OCI-LY3 (cell line): ENCODE results near the gene PTCSC3.

Experiments
- H2AFZ ChIP-seq: fragments of 200-600, 300-600 bp; shearing (Covaris generic); 2 replicates; pipeline ENCODE4 v1.6.0; 2014; ENCODE audit warnings: antibody characterized with exemption, low read depth, low read length
- H3K27ac ChIP-seq: fragments of 200-600, 300-600 bp; sonication (generic); 2 replicates; pipeline ENCODE4 v1.5.1; 2014; ENCODE audit warnings: mild to moderate bottlenecking, low read length, moderate library complexity, mixed read lengths
- H3K27me3 ChIP-seq: fragments of 200-600, 300-600 bp; sonication (generic); 2 replicates; pipeline ENCODE4 v1.6.1; 2014; ENCODE audit warnings: low read depth, low read length, mixed read lengths
- H3K36me3 ChIP-seq: fragments of 200-600, 300-600 bp; sonication (generic); replicated peaks from 2 replicates; pipeline ENCODE3; 2014; ENCODE audit warnings: low read depth, low read length, mixed read lengths
- H3K4me1 ChIP-seq: fragments of 300-600, 200-600 bp; sonication (generic); 2 replicates; pipeline ENCODE4 v1.6.1; 2014; ENCODE audit warnings: low read length, mixed read lengths
- H3K4me2 ChIP-seq: fragments of 200-600, 300-600 bp; sonication (generic); 2 replicates; pipeline ENCODE4 v1.6.1; 2014; ENCODE audit warnings: low read length, mixed read lengths
- H3K4me3 ChIP-seq: fragments of 300-600, 200-600 bp; sonication (generic); 2 replicates; pipeline ENCODE4 v1.5.1; 2014; ENCODE audit warnings: antibody characterized with exemption, mild to moderate bottlenecking, low read length, moderate library complexity
- H3K79me2 ChIP-seq: fragments of 300-600, 200-600 bp; shearing (Covaris generic); 2 replicates; pipeline ENCODE4 v1.6.1; 2014; ENCODE audit warnings: mild to moderate bottlenecking, low read length, mixed read lengths
- H3K9ac ChIP-seq: fragments of 300-600, 200-600 bp; shearing (Covaris generic); 2 replicates; pipeline ENCODE4 v1.6.0; 2014; ENCODE audit warnings: mild to moderate bottlenecking, low read length, moderate library complexity
- H3K9me3 ChIP-seq: fragments of 200-600, 300-600 bp; shearing (Covaris generic); 2 replicates; pipeline ENCODE4 v1.6.1; 2014; ENCODE audit warnings: low read length, mixed read lengths; ENCODE audit not compliant: insufficient read depth
- H4K20me1 ChIP-seq: fragments of 200-600, 300-600 bp; sonication (generic); 2 replicates; pipeline ENCODE4 v1.6.1; 2016; ENCODE audit warnings: low read length, mixed read lengths; ENCODE audit not compliant: insufficient read depth
- CTCF ChIP-seq: fragments of 200-600, 300-600 bp; sonication (generic); IDR thresholded peaks from 2 replicates; pipeline ENCODE4 v1.5.1; 2014; ENCODE audit warnings: antibody characterized with exemption, low read length, low read depth
- EZH2phosphoT487 ChIP-seq: fragments of 200-600 bp; shearing (Covaris generic); IDR thresholded peaks from 2 replicates; pipeline ENCODE4 v1.6.1; 2018; ENCODE audit warnings: antibody characterized with exemption, mixed run types, low read depth

PTCSC3 gene

GRCh38 chr14:36161776-36162175, 14.7 kb downstream of the PTCSC3 start:
- H3K4me3 ChIP-seq = no peak overlapping the region
- TF ChIP-seq EZH2phosphoT487 (no peak), CTCF (no peak)
- H3K4me2 ChIP-seq = no peak overlapping the region
- no peaks in the 10 kb centered on the region for H3K9me3 ChIP-seq
- no peak overlapping the region for H3K27ac ChIP-seq
- H4K20me1 ChIP-seq = no peaks in the 10 kb centered on the region
- no peaks in the 10 kb centered on the region for H3K4me1 ChIP-seq
- H3K9ac ChIP-seq = no peak overlapping the region
- H3K79me2 ChIP-seq = no peaks in the 10 kb centered on the region
- H3K27me3 ChIP-seq = peaks cover 25% of the 10 kb centered on the region
- no peak overlapping the region for H2AFZ ChIP-seq
- no peaks in the 10 kb centered on the region for H3K36me3 ChIP-seq

- Histone ChIP-seq H4K20me1 (no peaks in the 10 kb centered on the region), H3K36me3 (no peaks in the 10 kb centered on the region), H3K4me2 (no peak overlapping the region), H2AFZ (no peak overlapping the region), H3K4me3 (no peak overlapping the region), H3K4me1 (no peaks in the 10 kb centered on the region), H3K9me3 (0 out of 2 replicates have a peak, but pooled peaks cover 2% of the 10 kb centered on the region), H3K9ac (no peak overlapping the region), H3K27ac (no peak overlapping the region), H3K27me3 (no peaks in the 10 kb centered on the region), H3K79me2 (no peaks in the 10 kb centered on the region)
- TF ChIP-seq EZH2phosphoT487 (no peak), CTCF (no peak)
Measured at GRCh38 chr14:36151335-36151734, 25.2 kb downstream of the PTCSC3 start.

DNA sequence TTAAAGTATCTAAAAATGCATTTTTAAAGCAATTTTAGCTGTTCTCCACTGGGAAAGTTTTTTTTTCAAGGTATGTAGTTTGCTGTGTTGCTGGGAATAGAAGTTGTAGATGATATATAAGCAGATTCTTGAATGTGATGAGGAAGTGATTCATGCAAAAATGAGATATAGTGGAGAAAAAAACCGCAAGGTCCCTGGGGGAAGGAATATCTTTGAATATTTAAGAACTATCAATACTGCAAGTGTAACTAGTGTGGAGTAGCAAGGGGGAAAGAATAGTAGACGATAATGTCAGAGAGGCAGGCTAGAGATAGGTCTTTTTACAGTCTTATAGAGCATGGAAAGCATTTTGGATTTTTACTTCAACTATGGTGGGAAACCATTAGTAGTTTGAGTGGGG, 42.5 kb downstream of the PTCSC3 start:
- Histone ChIP-seq H3K9me3 (0 out of 2 replicates have a peak, but pooled peaks cover 3% of the 10 kb centered on the region), H2AFZ (no peak overlapping the region), H3K4me3 (no peak overlapping the region), H3K79me2 (no peaks in the 10 kb centered on the region), H3K9ac (no peak overlapping the region), H3K27ac (no peak overlapping the region), H3K4me2 (peak overlapping the region; percentile 30), H3K27me3 (peaks cover 73% of the 10 kb centered on the region), H3K36me3 (peaks cover 4% of the 10 kb centered on the region), H4K20me1 (peaks cover 3% of the 10 kb centered on the region; the same call in 1 of the 2 replicates), H3K4me1 (peaks cover 17% of the 10 kb centered on the region)
- TF ChIP-seq EZH2phosphoT487 = no peak
- TF ChIP-seq CTCF = no peak

DNA sequence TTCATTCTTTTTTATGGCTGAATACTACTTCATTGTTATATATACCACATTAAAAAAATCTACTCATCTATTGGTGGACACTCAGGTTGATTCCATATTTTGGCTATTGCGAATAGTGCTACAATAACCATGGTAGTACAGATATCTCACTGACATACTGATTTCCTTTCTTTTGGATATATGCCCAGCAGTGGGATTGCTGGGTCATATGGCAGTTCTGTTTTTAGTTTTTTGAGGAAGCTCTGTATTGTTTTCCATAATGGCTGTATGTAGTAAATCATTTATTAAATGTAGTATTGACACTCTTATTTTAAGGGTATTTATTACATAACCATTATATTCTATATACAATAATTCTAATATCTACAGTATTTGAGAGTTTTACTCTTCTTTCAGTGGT, 43.7 kb downstream of the PTCSC3 start:
- H3K27ac ChIP-seq = no peak overlapping the region
- no peak overlapping the region for H3K9ac ChIP-seq
- TF ChIP-seq EZH2phosphoT487 (no peak), CTCF (no peak)
- H3K79me2 ChIP-seq = no peaks in the 10 kb centered on the region
- H2AFZ ChIP-seq = no peak overlapping the region
- H4K20me1 ChIP-seq = peaks cover 3% of the 10 kb centered on the region; the same call in 1 of the 2 replicates
- H3K9me3 ChIP-seq = peaks cover 4% of the 10 kb centered on the region; the same call in 1 of the 2 replicates
- no peak overlapping the region for H3K4me3 ChIP-seq
- peaks cover 76% of the 10 kb centered on the region for H3K27me3 ChIP-seq
- H3K4me1 ChIP-seq = peaks cover 23% of the 10 kb centered on the region
- no peak overlapping the region for H3K4me2 ChIP-seq
- peaks cover 5% of the 10 kb centered on the region for H3K36me3 ChIP-seq
